ENCODE measurements around the gene IMPDH2.
"Not testable (repeated sequence)": the region's sequence is repeated elsewhere in the genome, so short reads cannot be mapped to it uniquely, and the experiment has no call there.

IMPDH2 gene

GRCh38 chr3:49021213-49021812 lies 7.9 kb downstream of the IMPDH2 start:
- peak; percentile 82 for DNase-seq

GRCh38 chr3:49020330-49021212 lies 8.6 kb downstream of the IMPDH2 start:
- DNase-seq: no peak

- no peak for DNase-seq
These were observed 9.3 kb downstream of the IMPDH2 start for GRCh38 chr3:49019941-49020329.

- no peak for DNase-seq
These were observed 10.5 kb downstream of the IMPDH2 start for GRCh38 chr3:49018707-49019006.

- peak; percentile 67 for DNase-seq
These were observed 11.1 kb downstream of the IMPDH2 start, which contains the start of gene DALRD3 for GRCh38 chr3:49017971-49018706. TSS of gene DALRD3 (minus strand) at chr3:49018580. CDS start at chr3:49018564, 16 bp downstream.

GRCh38 chr3:49017229-49017970 lies 11.8 kb downstream of the IMPDH2 start:
- no peak for DNase-seq

- peak; percentile 59 for DNase-seq
These were observed 12.6 kb downstream of the IMPDH2 start for GRCh38 chr3:49016414-49017228.

GRCh38 chr3:49015765-49016164 lies 13.4 kb downstream of the IMPDH2 start:
- DNase-seq: no peak

- DNase-seq: no peak
These were observed 14.1 kb downstream of the IMPDH2 start for GRCh38 chr3:49015072-49015471.

GRCh38 chr3:49013738-49014660 lies 15.2 kb downstream of the IMPDH2 start:
- DNase-seq: no peak

- DNase-seq: no peak
These were observed 16.0 kb downstream of the IMPDH2 start for GRCh38 chr3:49013113-49013737.

- DNase-seq: no peak
These were observed 16.7 kb downstream of the IMPDH2 start for GRCh38 chr3:49012441-49013017.

GRCh38 chr3:49009396-49009795 lies 19.8 kb downstream of the IMPDH2 start:
- no peak for DNase-seq

- DNase-seq: not testable (repeated sequence)
These were observed 20.6 kb downstream of the IMPDH2 start for GRCh38 chr3:49008627-49009026.

- peak; percentile 38 for DNase-seq
These were observed 21.2 kb downstream of the IMPDH2 start for GRCh38 chr3:49007771-49008528.

GRCh38 chr3:49007068-49007770 lies 22.0 kb downstream of the IMPDH2 start, which contains the start of gene WDR6:
TSS of gene WDR6 (plus strand) at chr3:49007391. CDS start at chr3:49007432, 41 bp downstream.
- DNase-seq: peak; percentile 85

- DNase-seq: no peak
These were observed 22.7 kb downstream of the IMPDH2 start for GRCh38 chr3:49006408-49007067.

GRCh38 chr3:49005998-49006397 lies 23.2 kb downstream of the IMPDH2 start:
- DNase-seq: no peak
